GM19455 (cell line): ENCODE results near the gene RABL3.
"Not testable (repeated sequence)": the region's sequence is repeated elsewhere in the genome, so short reads cannot be mapped to it uniquely, and the experiment has no call there.

Experiments used
- ATAC-seq: cut with Tn5 transposase; IDR thresholded peaks from one replicate; pipeline ENCODE4 v1.9.1; 2021; ENCODE audit not compliant: unreplicated experiment

Gene RABL3

GRCh38 chr3:120745466-120745865 lies 3.1 kb upstream of the RABL3 start:
- ATAC-seq = no peak

DNA sequence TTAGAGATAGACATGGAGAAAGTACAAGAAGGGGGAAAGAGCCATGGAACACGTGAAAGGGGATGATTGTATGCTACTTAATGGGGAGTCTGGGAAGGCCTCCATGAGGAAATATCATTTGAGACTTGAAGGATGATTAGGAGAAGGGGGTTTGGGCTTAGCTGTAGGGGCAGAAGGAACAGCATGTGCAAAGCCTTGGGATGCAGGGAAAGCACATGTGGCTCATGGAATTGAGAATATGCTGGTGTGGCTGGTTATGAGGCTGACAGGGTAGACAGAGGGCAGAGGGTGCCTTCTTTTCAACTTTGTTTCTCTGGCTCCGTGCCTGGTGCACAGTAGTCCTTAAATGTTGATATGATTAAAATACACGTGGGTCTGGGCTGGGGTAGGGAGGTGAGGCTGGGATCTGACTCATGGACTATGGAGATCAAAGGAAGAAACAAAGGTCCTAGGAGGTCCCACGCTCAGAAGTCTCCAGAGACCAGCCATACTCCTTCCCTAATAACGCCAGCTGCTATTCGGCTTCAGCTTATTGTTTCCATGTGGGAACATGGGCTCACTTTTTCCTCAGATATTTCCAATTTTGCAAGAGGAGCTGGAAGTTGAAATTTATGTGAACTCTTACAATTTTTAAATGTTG lies 1.4 kb upstream of the RABL3 start:
- ATAC-seq = no peak

DNA sequence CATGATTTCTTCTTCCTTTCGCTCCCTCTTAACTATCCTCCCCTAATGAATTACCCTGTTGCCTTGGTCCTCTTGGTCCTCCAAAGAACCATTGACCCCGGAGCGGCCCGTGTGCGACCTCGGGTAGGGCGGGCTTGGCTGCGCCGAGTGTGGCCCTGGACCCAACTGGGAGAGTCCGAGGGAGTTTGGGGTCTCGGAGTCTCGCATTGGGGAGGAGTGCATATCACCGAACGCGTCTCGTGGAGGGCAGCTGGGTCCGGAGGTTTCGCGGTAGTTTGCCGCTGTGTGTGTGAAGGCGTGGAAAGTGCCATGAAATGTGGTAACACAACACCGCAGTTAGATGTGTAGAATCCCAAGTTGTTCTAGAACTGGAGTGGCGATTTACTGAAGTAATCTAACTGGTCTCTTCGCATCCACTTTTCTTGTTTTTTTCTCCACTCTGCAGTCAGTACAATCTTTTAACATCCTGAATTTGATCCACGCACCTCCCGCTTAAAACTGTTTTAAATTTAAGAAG lies 591 bp upstream of the RABL3 start:
- ATAC-seq = peak; percentile 28

DNA sequence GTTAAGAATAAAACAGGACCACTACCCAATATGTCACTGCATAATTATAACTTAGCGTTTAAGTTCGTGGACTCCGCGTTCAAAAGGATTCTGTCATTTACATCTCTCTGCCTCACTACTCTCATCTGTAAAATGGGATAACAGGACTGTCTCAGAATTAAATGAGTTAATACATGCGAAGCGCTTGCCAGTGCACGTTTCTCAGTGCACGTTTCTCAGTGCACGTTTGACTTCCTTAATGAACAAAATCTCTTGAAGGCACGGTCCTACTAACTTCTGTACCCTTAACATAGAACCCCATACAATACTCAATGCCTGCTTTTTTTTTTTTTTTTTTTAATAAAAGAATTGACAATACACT lies 499 bp downstream of the RABL3 start:
- ATAC-seq = peak; percentile 21

- ATAC-seq = no peak
Measured at GRCh38 chr3:120741320-120741719, 996 bp downstream of the RABL3 start.

- not testable (repeated sequence) for ATAC-seq
Measured at GRCh38 chr3:120738006-120738405, 4.3 kb downstream of the RABL3 start.

GRCh38 chr3:120730576-120731542 lies 11.5 kb downstream of the RABL3 start:
- ATAC-seq = no peak

DNA sequence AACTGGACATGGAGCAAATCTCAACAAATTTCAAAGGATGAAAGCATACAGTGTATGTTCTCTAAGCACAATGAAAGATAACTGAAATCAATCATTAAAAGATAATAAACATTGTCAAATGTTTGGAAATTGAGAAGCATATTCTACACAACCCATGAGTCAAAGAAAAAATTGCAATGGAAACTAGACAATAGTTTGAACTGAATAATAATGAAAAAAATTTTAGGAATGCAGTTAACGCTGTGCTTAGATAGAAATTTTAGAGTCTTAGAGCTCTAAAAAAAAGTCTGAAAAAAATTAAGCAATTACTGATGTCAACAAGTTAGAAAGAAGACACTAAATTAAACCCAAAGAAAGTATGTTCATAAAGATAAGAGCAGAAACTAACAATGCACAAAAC lies 15.5 kb downstream of the RABL3 start:
- ATAC-seq = no peak

- not testable (repeated sequence) for ATAC-seq
Measured at GRCh38 chr3:120719167-120719834, 23.0 kb downstream of the RABL3 start.

DNA sequence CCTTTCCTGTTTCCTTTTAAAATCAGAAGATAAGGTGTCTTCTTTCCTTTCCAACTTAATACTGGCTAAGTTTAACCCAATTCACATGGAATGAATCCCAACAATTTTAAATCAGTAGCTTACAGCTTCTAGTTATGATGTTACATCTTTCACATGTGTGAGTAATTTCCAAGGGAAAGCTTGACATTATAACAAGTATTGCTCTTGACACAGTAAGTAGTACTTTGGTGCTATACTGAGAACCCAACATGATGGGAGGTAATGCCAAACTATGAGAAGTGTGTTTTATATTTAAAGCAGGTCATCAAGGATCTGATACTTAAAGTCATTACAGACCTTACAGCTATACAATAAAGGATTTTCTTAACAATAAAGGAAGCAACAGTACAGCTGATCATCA lies 29.1 kb downstream of the RABL3 start:
- no peak for ATAC-seq

DNA sequence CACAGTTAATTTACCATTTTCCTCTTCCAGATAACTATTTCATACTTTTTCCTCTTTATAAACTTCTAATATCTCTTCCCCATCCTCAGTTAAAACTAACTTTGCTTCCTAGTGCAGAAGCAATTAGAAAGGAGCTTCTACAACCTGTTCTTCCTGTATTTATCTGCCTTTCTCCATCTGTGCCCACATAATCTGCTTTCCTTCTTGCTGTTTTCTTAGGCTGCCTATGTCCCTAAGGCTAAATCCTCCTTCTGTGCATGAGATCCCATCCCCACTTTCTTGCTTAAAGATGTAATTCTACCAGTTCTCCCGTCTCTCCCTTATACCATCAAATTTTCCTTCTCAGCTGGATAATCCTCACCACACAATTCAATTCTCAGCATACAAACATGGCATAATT lies 31.9 kb downstream of the RABL3 start:
- no peak for ATAC-seq

DNA sequence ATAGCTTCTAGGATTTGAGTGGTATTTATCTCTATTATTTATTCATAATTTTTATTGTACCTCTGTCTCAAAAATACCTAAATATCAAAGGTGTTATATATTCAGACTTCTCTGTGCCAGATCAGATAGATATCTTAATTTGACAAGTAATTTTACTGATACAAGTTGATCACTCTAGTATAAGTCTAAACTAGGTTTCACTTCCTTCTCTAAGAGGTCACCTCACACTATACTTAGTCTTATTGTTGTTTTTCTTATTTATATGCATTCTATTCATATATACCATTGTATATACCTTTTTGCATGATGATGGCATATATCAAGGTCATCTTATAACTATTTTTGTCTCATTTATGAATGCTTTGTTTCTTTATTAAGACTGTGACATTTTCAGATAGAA lies 33.9 kb downstream of the RABL3 start:
- no peak for ATAC-seq

- no peak for ATAC-seq
Measured at GRCh38 chr3:120706950-120707349, 35.4 kb downstream of the RABL3 start.

- ATAC-seq = no peak
Measured at GRCh38 chr3:120705884-120706582, 36.3 kb downstream of the RABL3 start.

DNA sequence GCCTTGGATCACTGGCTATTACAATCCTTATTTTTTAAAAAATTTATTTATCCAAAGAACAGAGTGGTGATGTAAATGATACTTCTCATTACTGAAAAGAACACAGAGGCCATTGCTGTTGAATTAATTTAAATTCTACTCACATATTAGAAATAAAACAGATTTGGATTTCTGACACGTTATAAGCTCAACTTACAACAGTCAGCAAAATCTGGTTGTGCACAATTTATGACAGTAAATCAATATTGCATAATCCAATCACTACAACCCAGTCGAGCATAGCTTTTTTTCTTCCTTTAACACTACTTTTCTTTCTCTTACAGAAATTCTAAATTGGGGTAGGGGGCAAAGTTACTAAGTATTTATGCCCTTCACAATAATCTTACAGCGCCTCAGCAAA lies 43.0 kb downstream of the RABL3 start:
- no peak for ATAC-seq

- ATAC-seq = no peak
Measured at GRCh38 chr3:120693439-120694171, 48.7 kb downstream of the RABL3 start.

GRCh38 chr3:120689395-120689794 lies 52.9 kb downstream of the RABL3 start:
- ATAC-seq = no peak

- peak; percentile 95 for ATAC-seq
Measured at GRCh38 chr3:120688121-120688520, 54.2 kb downstream of the RABL3 start.

DNA sequence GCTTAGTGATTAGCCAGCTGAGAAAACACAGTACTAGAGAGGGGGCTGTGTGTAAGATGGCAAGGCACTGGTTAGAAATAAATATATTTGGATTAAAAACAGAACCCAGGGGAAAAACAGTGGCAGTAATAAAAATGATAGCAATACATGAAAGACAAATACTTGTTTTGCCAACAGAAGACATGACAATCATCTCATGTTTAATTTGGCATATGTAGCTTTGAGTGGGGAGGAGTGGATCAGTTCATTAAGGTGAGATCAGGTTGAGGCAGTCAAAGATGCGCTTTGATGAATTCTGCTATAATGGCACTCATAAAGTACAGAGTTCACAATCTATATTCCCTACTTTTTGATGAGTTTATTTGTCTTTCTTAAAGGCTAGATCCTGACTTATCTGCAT lies 56.9 kb downstream of the RABL3 start:
- ATAC-seq = no peak

DNA sequence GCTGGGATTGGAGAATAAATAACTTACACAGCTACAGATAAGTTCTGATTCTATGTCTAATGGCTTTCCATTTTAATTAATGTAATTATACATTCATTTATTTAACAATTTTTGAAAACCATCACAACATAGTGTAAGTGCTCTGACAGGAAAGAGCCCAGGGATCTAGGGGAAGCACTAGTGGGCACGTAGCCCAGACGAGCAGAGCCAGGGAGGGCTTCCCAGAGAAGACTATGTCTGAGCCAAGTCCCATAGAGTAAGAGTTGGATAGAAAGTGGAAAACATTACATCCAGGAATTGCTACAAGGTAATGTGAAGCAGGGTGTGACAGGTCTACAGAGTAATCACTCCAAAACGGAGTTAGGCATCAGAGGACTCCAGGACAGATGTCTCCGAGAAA lies 57.4 kb downstream of the RABL3 start:
- ATAC-seq = no peak
